ENCODE measurements around the gene PLAAT4. TPM values are rescaled to one million over a fixed set of nuclear protein-coding genes. Genes with fewer than 3 reads are reported as not detected.
A peak's percentile ranks its signal among the peaks of the same experiment; 100 is the strongest.
"Not testable (repeated sequence)": the region's sequence is repeated elsewhere in the genome, so short reads cannot be mapped to it uniquely, and the experiment has no call there.

PLAAT4 gene
- total RNA-seq, 1 donor from 2014 or later: not detected

- no peaks in the 10 kb centered on the region for H3K36me3 Mint-ChIP-seq (ENCODE audit: unreplicated experiment)
- no peak overlapping the region for H3K27ac Mint-ChIP-seq (ENCODE audit: unreplicated experiment)
- DNase-seq: no peak
- H3K27me3 Mint-ChIP-seq (ENCODE audit: unreplicated experiment): peaks cover 6% of the 10 kb centered on the region
- no peak for TF ChIP-seq CTCF (IDR thresholded peaks at IDR 0.05; ENCODE audit: partially characterized antibody, unreplicated experiment)
- peaks cover 1% of the 10 kb centered on the region for H3K9me3 Mint-ChIP-seq (ENCODE audit: unreplicated experiment)
- no peak overlapping the region for H3K4me3 Mint-ChIP-seq (ENCODE audit: unreplicated experiment)
- H3K4me1 Mint-ChIP-seq (ENCODE audit: low read depth, unreplicated experiment): peaks cover 32% of the 10 kb centered on the region
Measured at GRCh38 chr11:63534895-63535461, 1.6 kb upstream of the PLAAT4 start.

GRCh38 chr11:63535734-63536133 lies 874 bp upstream of the PLAAT4 start:
- H3K4me3 Mint-ChIP-seq (ENCODE audit: unreplicated experiment): no peak overlapping the region

GRCh38 chr11:63537293-63538101 lies 889 bp downstream of the PLAAT4 start:
- no peaks in the 10 kb centered on the region for H3K36me3 Mint-ChIP-seq (ENCODE audit: unreplicated experiment)
- peaks cover 19% of the 10 kb centered on the region for H3K4me1 Mint-ChIP-seq (ENCODE audit: low read depth, unreplicated experiment)
- no peak for DNase-seq
- no peaks in the 10 kb centered on the region for H3K9me3 Mint-ChIP-seq (ENCODE audit: unreplicated experiment)
- H3K4me3 Mint-ChIP-seq (ENCODE audit: unreplicated experiment): peak overlapping the region; percentile 12
- H3K27me3 Mint-ChIP-seq (ENCODE audit: unreplicated experiment): peaks cover 6% of the 10 kb centered on the region
- H3K27ac Mint-ChIP-seq (ENCODE audit: unreplicated experiment): peak overlapping the region; percentile 14
- no peak for TF ChIP-seq CTCF (IDR thresholded peaks at IDR 0.05; ENCODE audit: partially characterized antibody, unreplicated experiment)

More at GRCh38 chr11:63535734-63536133, 874 bp upstream of the PLAAT4 start:
- H3K36me3 Mint-ChIP-seq (ENCODE audit: unreplicated experiment): no peaks in the 10 kb centered on the region
- no peaks in the 10 kb centered on the region for H3K9me3 Mint-ChIP-seq (ENCODE audit: unreplicated experiment)
- peaks cover 6% of the 10 kb centered on the region for H3K27me3 Mint-ChIP-seq (ENCODE audit: unreplicated experiment)
- no peak overlapping the region for H3K27ac Mint-ChIP-seq (ENCODE audit: unreplicated experiment)
- no peak for TF ChIP-seq CTCF (IDR thresholded peaks at IDR 0.05; ENCODE audit: partially characterized antibody, unreplicated experiment)
- DNase-seq: no peak
- peaks cover 29% of the 10 kb centered on the region for H3K4me1 Mint-ChIP-seq (ENCODE audit: low read depth, unreplicated experiment)

GRCh38 chr11:63542506-63542905 lies 5.9 kb downstream of the PLAAT4 start:
- not testable (repeated sequence) for H3K36me3 Mint-ChIP-seq (ENCODE audit: unreplicated experiment); H3K27me3 Mint-ChIP-seq (ENCODE audit: unreplicated experiment); DNase-seq; H3K4me3 Mint-ChIP-seq (ENCODE audit: unreplicated experiment); H3K27ac Mint-ChIP-seq (ENCODE audit: unreplicated experiment); H3K9me3 Mint-ChIP-seq (ENCODE audit: unreplicated experiment)
- peaks cover 21% of the 10 kb centered on the region for H3K4me1 Mint-ChIP-seq (ENCODE audit: low read depth, unreplicated experiment)

GRCh38 chr11:63543711-63544110 lies 7.1 kb downstream of the PLAAT4 start:
- Mint-ChIP-seq H3K9me3 (ENCODE audit: unreplicated experiment) (peaks cover 4% of the 10 kb centered on the region), H3K4me3 (ENCODE audit: unreplicated experiment) (no peak overlapping the region), H3K27ac (ENCODE audit: unreplicated experiment) (no peak overlapping the region), H3K36me3 (ENCODE audit: unreplicated experiment) (no peaks in the 10 kb centered on the region), H3K4me1 (ENCODE audit: low read depth, unreplicated experiment) (peaks cover 19% of the 10 kb centered on the region), H3K27me3 (ENCODE audit: unreplicated experiment) (peaks cover 4% of the 10 kb centered on the region)
- DNase-seq: no peak
- no peak for TF ChIP-seq CTCF (IDR thresholded peaks at IDR 0.05; ENCODE audit: partially characterized antibody, unreplicated experiment)

Measured in glutamatergic neuron (in vitro differentiated cells).